ENCODE data around the gene ADARB2.

GRCh38 chr10:1473874-1474273 is 263.5 kb downstream of the ADARB2 start:
- TF ChIP-seq POLR2A (IDR thresholded peaks at IDR 0.05) (no peak), CTCF (IDR thresholded peaks at IDR 0.05) (no peak)
